HUES64 (cell line): Measurements from ENCODE around the gene DNAJC11.
"Not testable (repeated sequence)": the region's sequence is repeated elsewhere in the genome, so short reads cannot be mapped to it uniquely, and the experiment has no call there.

Experiments used
- H3K27ac ChIP-seq: 2 replicates; pipeline ENCODE4 v1.7.0; 2013; ENCODE audit warnings: low read depth, low read length, inconsistent platforms
- H3K27me3 ChIP-seq: 2 replicates; pipeline ENCODE4 v1.6.1; 2013; ENCODE audit warnings: mild to moderate bottlenecking, low read length; ENCODE audit not compliant: insufficient read depth
- H3K36me3 ChIP-seq: 2 replicates; pipeline ENCODE4 v1.6.1; 2013; ENCODE audit warnings: mild to moderate bottlenecking, low read length; ENCODE audit not compliant: insufficient read depth
- H3K4me1 ChIP-seq: 2 replicates; pipeline ENCODE4 v1.6.1; 2013; ENCODE audit warnings: mild to moderate bottlenecking, low read length, moderate library complexity; ENCODE audit not compliant: insufficient read depth
- H3K4me3 ChIP-seq: 2 replicates; pipeline ENCODE4 v1.5.1; 2013; ENCODE audit warnings: mild to moderate bottlenecking, low read length, moderate library complexity
- H3K9ac ChIP-seq: 2 replicates; pipeline ENCODE4 v1.6.1; 2013; ENCODE audit warnings: mild to moderate bottlenecking, low read depth, low read length
- H3K9me3 ChIP-seq: 2 replicates; pipeline ENCODE4 v1.6.1; 2013; ENCODE audit warnings: low read depth, low read length; ENCODE audit not compliant: insufficient read depth
- WGBS: fragments of 150-250, 120-280 bp; methylation state at CpG from one replicate; pipeline ENCODE4 v1.1.7; 2013; ENCODE audit warnings: missing lambda C conversion rate; 5-methylcytosine and 5-hydroxymethylcytosine counted together

DNAJC11 gene

DNA sequence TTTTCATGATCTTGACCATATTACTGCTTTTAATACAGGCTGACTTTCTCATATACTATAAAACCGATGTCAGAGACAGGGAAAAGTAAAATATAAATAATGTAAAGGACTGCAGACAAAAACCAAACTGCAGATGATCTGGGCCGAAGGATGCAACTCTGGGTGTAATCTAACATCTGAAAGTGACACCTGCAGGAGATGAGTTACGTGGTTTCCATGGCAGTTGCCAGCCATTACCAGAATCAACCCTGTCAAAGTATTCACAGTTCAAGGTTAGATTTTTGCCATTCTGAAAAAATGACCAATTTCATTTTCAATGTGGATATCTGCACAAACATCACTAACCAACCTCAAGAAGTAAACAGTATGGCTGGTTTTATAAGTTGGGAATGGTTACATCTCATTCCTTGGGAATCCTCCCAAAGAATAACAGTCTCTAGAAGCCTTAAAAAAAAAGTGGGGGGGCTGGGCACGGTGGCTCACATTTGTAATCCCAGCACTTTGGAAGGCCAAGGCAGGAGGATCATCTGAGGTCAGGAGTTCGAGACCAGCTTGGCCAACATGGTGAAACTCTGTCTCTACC is 27.7 kb downstream of the DNAJC11 start:
- no peaks in the 10 kb centered on the region for H3K27me3 ChIP-seq
- WGBS, result 93% methylated on average over 5 of the region's 5 CpGs
- H3K4me1 ChIP-seq, result no peaks in the 10 kb centered on the region
- peaks cover 73% of the 10 kb centered on the region for H3K36me3 ChIP-seq
- no peak overlapping the region for H3K27ac ChIP-seq
- H3K9ac ChIP-seq, result no peak overlapping the region
- H3K4me3 ChIP-seq, result no peak overlapping the region
- H3K9me3 ChIP-seq, result no peaks in the 10 kb centered on the region

DNA sequence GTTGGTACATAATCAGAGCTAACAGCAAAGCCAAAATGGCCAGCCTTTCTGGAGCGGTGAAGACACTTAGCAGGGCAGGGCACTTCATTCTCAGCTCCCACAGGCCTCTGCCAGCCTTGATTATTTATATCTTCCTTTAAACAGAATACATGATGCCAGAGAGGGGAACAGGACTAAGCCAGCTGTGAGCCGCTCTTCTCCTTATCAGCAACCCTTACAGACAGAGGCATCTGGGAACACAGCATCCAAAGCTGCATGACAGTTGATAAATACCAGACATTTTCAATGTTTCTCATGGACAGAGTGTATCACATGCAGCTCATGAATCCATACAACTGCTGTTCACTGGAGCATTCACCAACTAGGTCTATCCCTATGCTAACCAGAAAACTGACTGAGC is 29.1 kb downstream of the DNAJC11 start:
- Histone ChIP-seq H3K9ac (no peak overlapping the region), H3K4me1 (no peaks in the 10 kb centered on the region), H3K27me3 (no peaks in the 10 kb centered on the region), H3K36me3 (peaks cover 70% of the 10 kb centered on the region), H3K9me3 (no peaks in the 10 kb centered on the region), H3K27ac (no peak overlapping the region), H3K4me3 (no peak overlapping the region)
- WGBS, result 95% methylated on average over 2 of the region's 2 CpGs

DNA sequence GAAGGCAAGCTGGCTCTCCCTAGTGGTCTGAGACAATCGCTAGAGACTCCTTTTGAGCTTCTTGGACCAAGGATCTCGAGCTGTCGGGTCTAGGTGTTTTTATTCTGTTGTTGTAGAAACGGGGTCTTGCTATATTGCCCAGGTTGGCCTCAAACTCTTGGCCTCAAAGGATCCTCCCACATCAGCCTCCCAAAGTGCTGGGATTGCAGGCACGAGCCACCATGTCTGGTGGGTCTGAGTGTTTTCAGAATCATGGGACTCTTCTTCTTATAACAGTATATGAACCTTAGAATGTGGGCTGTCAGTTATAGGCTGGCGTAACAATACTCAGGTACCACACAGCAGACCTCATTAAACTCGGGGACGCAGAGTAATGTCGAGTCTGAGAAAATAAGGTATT is 33.1 kb downstream of the DNAJC11 start:
- Histone ChIP-seq H3K9ac (no peak overlapping the region), H3K36me3 (peaks cover 69% of the 10 kb centered on the region), H3K27me3 (no peaks in the 10 kb centered on the region), H3K9me3 (no peaks in the 10 kb centered on the region), H3K27ac (no peak overlapping the region), H3K4me3 (no peak overlapping the region), H3K4me1 (no peaks in the 10 kb centered on the region)
- 95% methylated on average over 9 of the region's 9 CpGs for WGBS

DNA sequence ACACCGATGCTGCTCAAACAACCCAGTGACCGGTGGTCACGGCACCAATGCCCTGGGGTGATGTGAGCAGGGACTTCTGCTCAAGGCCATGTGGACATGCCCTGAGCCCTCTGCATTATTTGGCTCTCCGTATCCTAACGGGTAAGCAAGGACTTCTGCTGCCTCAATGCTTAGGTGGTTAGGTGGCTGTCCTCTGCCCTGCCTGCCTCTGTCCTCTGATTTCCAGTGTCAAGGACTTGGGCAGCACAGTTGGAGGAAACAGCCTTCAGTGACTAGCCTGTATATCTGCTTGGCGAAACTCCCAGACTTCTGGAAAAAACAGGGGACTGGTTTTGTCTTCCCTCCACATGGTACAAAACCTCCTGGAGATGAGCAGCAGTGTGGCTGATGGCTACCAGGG is 34.5 kb downstream of the DNAJC11 start:
- Histone ChIP-seq H3K9me3 (no peaks in the 10 kb centered on the region), H3K9ac (no peak overlapping the region), H3K36me3 (peaks cover 69% of the 10 kb centered on the region), H3K4me3 (no peak overlapping the region), H3K27me3 (no peaks in the 10 kb centered on the region), H3K27ac (no peak overlapping the region), H3K4me1 (no peaks in the 10 kb centered on the region)
- WGBS, result 95% methylated on average over 6 of the region's 6 CpGs

DNA sequence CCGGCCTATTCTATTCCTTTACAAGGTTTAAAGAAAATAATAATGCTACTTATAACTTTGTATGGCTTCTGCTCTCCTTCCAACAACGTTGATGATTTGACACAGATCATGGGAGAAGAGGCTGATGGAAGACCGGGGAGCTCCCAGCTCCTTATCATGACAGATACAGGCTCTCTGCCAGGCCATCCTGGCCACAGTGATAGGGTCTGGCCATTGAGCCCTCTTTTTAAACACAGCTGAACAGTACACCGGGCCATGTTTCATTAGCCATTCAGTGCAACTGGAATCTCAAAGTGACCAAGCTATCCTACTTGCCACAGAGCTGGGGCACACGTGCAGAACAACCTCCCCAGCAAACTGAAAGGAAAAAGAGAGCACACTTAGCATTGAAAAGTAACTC is 34.9 kb downstream of the DNAJC11 start:
- H3K27ac ChIP-seq, result no peak overlapping the region
- WGBS, result 91% methylated on average over 4 of the region's 5 CpGs
- no peaks in the 10 kb centered on the region for H3K9me3 ChIP-seq
- no peak overlapping the region for H3K9ac ChIP-seq
- H3K4me1 ChIP-seq, result no peaks in the 10 kb centered on the region
- no peaks in the 10 kb centered on the region for H3K27me3 ChIP-seq
- H3K36me3 ChIP-seq, result peaks cover 66% of the 10 kb centered on the region
- no peak overlapping the region for H3K4me3 ChIP-seq

DNA sequence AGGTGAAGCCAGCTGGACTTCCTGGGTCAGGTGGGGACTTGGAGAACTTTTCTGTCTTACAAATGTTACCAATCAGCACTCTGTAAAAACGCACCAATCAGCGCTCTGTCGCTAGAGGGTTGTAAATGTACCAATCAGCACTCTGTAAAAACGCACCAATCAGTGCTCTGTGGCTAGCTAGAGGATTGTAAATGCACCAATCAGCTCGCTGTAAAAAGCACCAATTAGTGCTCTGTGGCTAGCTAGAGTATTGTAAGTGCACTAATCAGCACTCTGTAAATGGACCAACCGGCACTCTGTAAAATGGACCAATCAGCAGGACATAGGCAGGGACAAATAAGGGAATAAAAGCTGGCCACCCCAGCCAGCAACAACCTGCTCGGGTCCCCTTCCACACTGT is 39.1 kb downstream of the DNAJC11 start:
- H3K9me3 ChIP-seq, H3K27me3 ChIP-seq, H3K4me3 ChIP-seq, H3K4me1 ChIP-seq, H3K27ac ChIP-seq, H3K9ac ChIP-seq: not testable (repeated sequence)
- H3K36me3 ChIP-seq, result peaks cover 61% of the 10 kb centered on the region
- WGBS, result 96% methylated on average over 7 of the region's 7 CpGs

DNA sequence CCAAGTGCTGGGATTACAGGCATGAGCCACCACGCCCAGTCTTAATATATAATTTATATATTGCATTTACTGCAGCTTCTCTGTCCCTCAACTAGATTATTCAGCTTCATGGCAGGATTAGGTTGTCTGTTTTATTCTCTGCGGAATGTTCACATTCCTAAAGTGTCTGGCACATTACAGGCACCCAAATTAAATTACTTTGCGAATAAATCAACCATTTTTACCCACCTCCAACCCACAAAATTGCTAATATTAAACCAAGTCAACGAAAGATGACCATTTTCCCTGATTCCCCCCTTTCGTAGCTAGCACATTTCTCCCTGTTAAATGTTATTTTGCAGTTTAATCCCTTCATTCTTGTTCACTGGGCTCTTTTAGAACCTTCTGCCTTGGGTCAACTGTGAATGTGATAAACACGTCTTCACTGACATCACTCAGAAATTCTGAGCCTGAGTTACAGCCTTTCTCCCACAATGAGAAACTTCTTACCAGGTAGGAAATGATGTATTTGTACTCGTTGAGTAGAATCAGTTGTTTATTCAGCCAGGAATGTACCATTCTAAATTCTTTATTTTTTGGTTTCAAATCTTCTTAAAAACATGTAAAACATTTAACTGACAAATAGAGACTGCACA is 41.1 kb downstream of the DNAJC11 start:
- H3K4me3 ChIP-seq, result no peak overlapping the region
- no peak overlapping the region for H3K27ac ChIP-seq
- H3K9ac ChIP-seq, result no peak overlapping the region
- 95% methylated on average over 5 of the region's 7 CpGs for WGBS
- H3K9me3 ChIP-seq, result no peaks in the 10 kb centered on the region
- no peaks in the 10 kb centered on the region for H3K4me1 ChIP-seq
- peaks cover 45% of the 10 kb centered on the region for H3K36me3 ChIP-seq
- no peaks in the 10 kb centered on the region for H3K27me3 ChIP-seq

DNA sequence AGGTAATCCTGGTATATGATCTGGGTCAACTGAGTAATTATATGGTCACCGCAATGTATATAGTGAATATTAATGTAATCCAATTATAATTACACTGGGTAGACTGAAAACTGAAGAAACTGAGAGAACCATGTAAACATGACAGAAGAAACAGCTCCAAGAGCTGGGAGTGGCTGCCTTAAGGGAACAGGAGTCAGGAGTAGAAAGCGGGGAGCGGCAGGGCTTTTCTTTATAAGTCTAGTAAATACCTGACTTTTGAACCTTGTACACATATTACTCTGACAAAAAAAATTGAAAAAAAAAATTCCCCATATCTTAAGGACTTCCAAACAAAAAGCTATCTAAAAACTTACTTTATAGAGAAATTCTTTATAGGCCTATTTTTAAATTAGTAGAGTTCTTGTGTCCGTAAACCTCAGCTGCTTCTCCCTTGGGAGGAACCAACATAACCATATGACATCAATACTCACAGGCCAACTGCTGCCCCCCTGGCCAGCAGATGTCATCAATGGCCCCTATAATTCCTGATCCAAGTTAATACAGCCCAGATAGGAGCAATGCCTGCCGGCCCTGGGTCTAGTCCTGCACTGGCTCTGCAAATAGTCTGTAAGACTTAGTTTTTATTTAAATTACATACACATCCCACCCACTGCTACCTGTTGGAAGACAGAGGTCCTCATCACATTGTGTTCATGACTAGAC is 43.1 kb downstream of the DNAJC11 start:
- H3K9ac ChIP-seq, result no peak overlapping the region
- H3K4me1 ChIP-seq, result no peaks in the 10 kb centered on the region
- peaks cover 43% of the 10 kb centered on the region for H3K36me3 ChIP-seq
- WGBS, result 90% methylated on average over 4 of the region's 5 CpGs
- H3K4me3 ChIP-seq, result no peak overlapping the region
- no peak overlapping the region for H3K27ac ChIP-seq
- no peaks in the 10 kb centered on the region for H3K27me3 ChIP-seq
- no peaks in the 10 kb centered on the region for H3K9me3 ChIP-seq

DNA sequence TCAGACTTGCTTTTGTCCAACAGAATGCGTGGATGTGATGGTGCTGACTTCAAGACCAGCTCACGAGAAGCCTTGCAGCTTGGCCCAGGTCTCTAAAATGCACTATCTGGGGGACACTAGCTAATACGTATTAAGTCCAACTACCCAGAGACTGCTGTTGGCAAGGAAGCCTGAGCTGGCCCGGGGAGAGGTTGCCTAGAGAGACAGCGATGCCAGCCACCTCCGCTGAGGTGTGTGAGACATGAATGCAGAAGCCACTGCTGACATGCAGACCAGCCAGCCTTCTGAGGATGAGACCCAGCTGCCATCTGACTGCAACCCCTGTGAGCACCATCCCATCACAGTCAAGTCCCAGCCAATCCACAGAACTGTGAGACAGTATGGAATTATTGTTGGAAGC is 44.5 kb downstream of the DNAJC11 start:
- Histone ChIP-seq H3K27me3 (no peaks in the 10 kb centered on the region), H3K4me1 (no peaks in the 10 kb centered on the region), H3K9ac (no peak overlapping the region), H3K27ac (no peak overlapping the region), H3K9me3 (no peaks in the 10 kb centered on the region), H3K36me3 (peaks cover 46% of the 10 kb centered on the region), H3K4me3 (no peak overlapping the region)
- 94% methylated on average over 6 of the region's 6 CpGs for WGBS

DNA sequence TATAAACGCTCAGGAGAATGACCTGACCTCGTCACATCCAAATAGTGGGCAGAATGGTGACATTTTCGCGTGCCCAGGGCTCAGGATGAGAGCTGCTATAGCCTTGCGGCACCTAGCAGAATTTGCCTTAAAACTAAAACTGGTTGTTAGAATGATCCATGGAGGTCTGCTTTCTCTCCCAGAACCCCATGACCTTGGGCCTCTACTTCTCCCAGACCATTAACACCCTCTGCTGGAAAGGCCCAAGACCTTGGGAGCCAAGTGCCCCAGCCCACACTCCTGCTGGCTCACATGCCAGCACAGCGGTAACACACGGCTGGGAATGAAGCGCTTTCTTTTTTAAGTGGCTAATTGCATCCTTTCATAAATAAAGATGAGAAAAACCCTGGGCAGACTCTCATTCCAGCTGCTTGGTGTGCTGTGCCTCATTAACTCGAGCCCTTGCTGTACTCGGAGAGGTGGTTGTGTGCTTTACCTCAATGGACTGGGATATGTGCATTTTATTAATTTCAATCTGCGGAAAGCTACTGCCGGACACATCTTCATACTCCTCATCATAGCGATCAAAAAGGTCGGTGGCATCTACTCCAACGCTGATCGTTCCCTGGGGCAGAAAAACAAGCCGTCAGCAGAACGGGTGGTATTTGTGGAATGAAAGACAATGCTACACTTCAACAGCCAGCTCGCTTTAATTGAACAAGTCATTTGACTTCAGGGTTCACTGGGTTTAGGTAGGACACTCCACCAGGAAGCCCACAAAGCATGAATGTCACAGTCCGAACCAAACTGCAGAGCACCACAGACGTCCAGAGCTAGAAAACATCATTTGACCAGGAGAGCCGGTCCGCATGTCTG is 48.0 kb downstream of the DNAJC11 start:
- Histone ChIP-seq H3K36me3 (peaks cover 60% of the 10 kb centered on the region), H3K4me1 (no peaks in the 10 kb centered on the region), H3K4me3 (no peak overlapping the region), H3K9me3 (no peaks in the 10 kb centered on the region), H3K9ac (no peak overlapping the region), H3K27me3 (no peaks in the 10 kb centered on the region), H3K27ac (no peak overlapping the region)
- WGBS, result 95% methylated on average over 23 of the region's 23 CpGs

DNA sequence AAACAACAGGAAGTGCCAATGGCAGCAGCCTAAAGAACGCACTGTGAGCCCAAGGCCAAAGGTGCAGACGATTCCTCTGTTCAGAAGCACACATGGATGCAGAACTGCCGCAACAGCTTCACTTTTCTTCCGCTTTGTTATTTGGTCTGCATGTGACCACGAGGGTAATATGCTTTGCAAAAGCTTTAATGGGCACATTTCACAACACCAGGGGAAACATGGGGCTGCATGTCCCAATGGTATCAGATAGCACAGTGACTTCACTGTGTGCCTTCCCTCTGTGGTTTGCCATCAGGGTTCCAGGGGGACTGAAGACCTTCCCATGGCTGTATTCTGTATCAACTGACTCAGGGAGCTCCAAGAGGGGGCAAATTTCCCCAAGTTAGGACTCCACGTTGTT is 48.6 kb downstream of the DNAJC11 start:
- Histone ChIP-seq H3K9me3 (no peaks in the 10 kb centered on the region), H3K9ac (no peak overlapping the region), H3K27me3 (no peaks in the 10 kb centered on the region), H3K27ac (no peak overlapping the region), H3K4me1 (no peaks in the 10 kb centered on the region), H3K36me3 (peaks cover 57% of the 10 kb centered on the region), H3K4me3 (no peak overlapping the region)
- 85% methylated on average over 6 of the region's 6 CpGs for WGBS
